H9 (cell line): ENCODE results near the gene WNT7B. TPM values are rescaled to one million over a fixed set of nuclear protein-coding genes. Genes with fewer than 3 reads are reported as not detected.

Experiments used
- DNase-seq: peaks from one replicate; pipeline ENCODE4 v3.0.0-alpha.2; 2017
- H2AFZ ChIP-seq: one replicate; pipeline ENCODE4 v1.6.1; 2013; ENCODE audit warnings: mild to moderate bottlenecking, low read length, control low read depth, moderate library complexity
- H2AK5ac ChIP-seq: 2 replicates; pipeline ENCODE4 v1.6.1; 2013; ENCODE audit warnings: low read length, control low read depth, mixed read lengths; ENCODE audit not compliant: insufficient read length
- H2BK120ac ChIP-seq: one replicate; pipeline ENCODE4 v1.6.1; 2013; ENCODE audit warnings: low read depth, mild to moderate bottlenecking, low read length, control low read depth, inconsistent platforms; ENCODE audit not compliant: poor library complexity, severe bottlenecking
- H2BK12ac ChIP-seq: 2 replicates; pipeline ENCODE4 v1.6.1; 2013; ENCODE audit warnings: low read length, control low read depth, mixed read lengths, low read depth; ENCODE audit not compliant: insufficient read length
- H2BK15ac ChIP-seq: 2 replicates; pipeline ENCODE4 v1.6.1; 2013; ENCODE audit warnings: low read depth, low read length, control low read depth
- H2BK20ac ChIP-seq: one replicate; pipeline ENCODE4 v1.6.1; 2013; ENCODE audit warnings: low read depth, mild to moderate bottlenecking, low read length, control low read depth, inconsistent platforms; ENCODE audit not compliant: poor library complexity, severe bottlenecking
- H2BK5ac ChIP-seq: 2 replicates; pipeline ENCODE4 v1.6.1; 2013; ENCODE audit warnings: low read length, control low read depth, mixed read lengths; ENCODE audit not compliant: insufficient read length
- H3K14ac ChIP-seq: 2 replicates; pipeline ENCODE4 v1.6.1; 2013; ENCODE audit warnings: low read length, control low read depth; ENCODE audit not compliant: insufficient read depth
- H3K18ac ChIP-seq: 2 replicates; pipeline ENCODE4 v1.6.1; 2013; ENCODE audit warnings: low read depth, mild to moderate bottlenecking, mixed read lengths, low read length, control low read depth; ENCODE audit not compliant: insufficient read length
- H3K23ac ChIP-seq: 2 replicates; pipeline ENCODE4 v1.6.1; 2013; ENCODE audit warnings: low read length, control low read depth, mixed read lengths, low read depth; ENCODE audit not compliant: insufficient read length
- H3K23me2 ChIP-seq: 2 replicates; pipeline ENCODE4 v1.6.1; 2013; ENCODE audit warnings: low read depth, mild to moderate bottlenecking, mixed read lengths, low read length, control low read depth; ENCODE audit not compliant: insufficient read length, poor library complexity, severe bottlenecking
- H3K27ac ChIP-seq: 2 replicates; pipeline ENCODE4 v1.5.1; 2013; ENCODE audit warnings: low read length, control low read depth, mixed read lengths, low read depth; ENCODE audit not compliant: insufficient read length
- H3K27me3 ChIP-seq: 2 replicates; pipeline ENCODE4 v1.6.1; 2013; ENCODE audit warnings: low read length, control low read depth, inconsistent platforms; ENCODE audit not compliant: insufficient read depth
- H3K4ac ChIP-seq: 2 replicates; pipeline ENCODE4 v1.6.1; 2013; ENCODE audit warnings: low read depth, mild to moderate bottlenecking, control low read depth, inconsistent platforms, low read length, moderate library complexity
- H3K4me1 ChIP-seq: 2 replicates; pipeline ENCODE4 v1.6.1; 2013; ENCODE audit warnings: low read length, control low read depth, inconsistent platforms; ENCODE audit not compliant: insufficient read depth
- H3K4me2 ChIP-seq: 2 replicates; pipeline ENCODE4 v1.6.1; 2013; ENCODE audit warnings: low read length, control low read depth, mixed read lengths; ENCODE audit not compliant: insufficient read length, insufficient read depth
- H3K56ac ChIP-seq: 2 replicates; pipeline ENCODE4 v1.6.1; 2013; ENCODE audit warnings: low read depth, mild to moderate bottlenecking, mixed read lengths, low read length, control low read depth; ENCODE audit not compliant: insufficient read length
- H3K79me1 ChIP-seq: 2 replicates; pipeline ENCODE4 v1.6.1; 2013; ENCODE audit warnings: low read depth, mild to moderate bottlenecking, moderate library complexity, low read length, control low read depth, inconsistent platforms; ENCODE audit not compliant: insufficient read depth, poor library complexity, severe bottlenecking
- H3K79me2 ChIP-seq: 2 replicates; pipeline ENCODE4 v1.6.1; 2013; ENCODE audit warnings: low read length, control low read depth, inconsistent platforms; ENCODE audit not compliant: insufficient read depth
- H3K9ac ChIP-seq: 2 replicates; pipeline ENCODE4 v1.6.1; 2013; ENCODE audit warnings: low read length, control low read depth, mixed read lengths; ENCODE audit not compliant: insufficient read length; ENCODE audit errors: extremely low read depth
- H3K9me3 ChIP-seq: one replicate; pipeline ENCODE4 v1.6.1; 2013; ENCODE audit warnings: low read depth, low read length, inconsistent platforms; ENCODE audit not compliant: control insufficient read depth
- H3T11ph ChIP-seq: one replicate; pipeline ENCODE4 v1.6.1; 2013; ENCODE audit warnings: mild to moderate bottlenecking, low read length, control low read depth, inconsistent platforms
- H4K20me1 ChIP-seq: one replicate; pipeline ENCODE4 v1.6.1; 2013; ENCODE audit not compliant: control insufficient read depth, insufficient read length, insufficient read depth
- H4K5ac ChIP-seq: 2 replicates; pipeline ENCODE4 v1.6.1; 2013; ENCODE audit warnings: low read depth, mild to moderate bottlenecking, mixed read lengths, low read length, control low read depth; ENCODE audit not compliant: insufficient read length
- H4K8ac ChIP-seq: replicated peaks from 2 replicates; pipeline ENCODE4 v1.6.1; 2013; ENCODE audit warnings: low read length, control low read depth, mixed read lengths, low read depth; ENCODE audit not compliant: insufficient read length
- H4K91ac ChIP-seq: 2 replicates; pipeline ENCODE4 v1.6.1; 2013; ENCODE audit warnings: low read depth, mild to moderate bottlenecking, moderate library complexity, mixed read lengths, low read length, control low read depth; ENCODE audit not compliant: insufficient read length
- H3K27ac Mint-ChIP-seq, 3 experiments: 2 replicates in 2 of 3; 3 replicates in 1 of 3; pipeline ENCODE4 v1.8.0; 2020 to 2021; ENCODE audit warnings: mixed read lengths in 3 of 3, mild to moderate bottlenecking in 1 of 3, moderate library complexity in 1 of 3
- H3K27me3 Mint-ChIP-seq: 2 replicates; pipeline ENCODE4 v1.8.0; 2021; ENCODE audit warnings: low read depth, mild to moderate bottlenecking, moderate library complexity, mixed read lengths
- H3K36me3 Mint-ChIP-seq, 3 experiments: 2 replicates in 2 of 3; 3 replicates in 1 of 3; pipeline ENCODE4 v1.8.0; 2020 to 2021; ENCODE audit warnings: low read depth in 3 of 3, mixed read lengths in 3 of 3; ENCODE audit not compliant: insufficient read depth in 1 of 3
- H3K4me1 Mint-ChIP-seq, 2 experiments: 2 replicates each; pipeline ENCODE4 v1.8.0; 2020; ENCODE audit warnings: mixed read lengths in 2 of 2
- H3K4me3 Mint-ChIP-seq, 2 experiments: 2 replicates in 1 of 2; 3 replicates in 1 of 2; pipeline ENCODE4 v1.8.0; 2020 to 2021; ENCODE audit warnings: mild to moderate bottlenecking in 2 of 2, mixed read lengths in 2 of 2, moderate library complexity in 1 of 2
- H3K9me3 Mint-ChIP-seq, 2 experiments: 2 replicates in 1 of 2; 3 replicates in 1 of 2; pipeline ENCODE4 v1.8.0; 2020; ENCODE audit warnings: mild to moderate bottlenecking in 2 of 2, mixed read lengths in 2 of 2, moderate library complexity in 1 of 2
- WGBS: extraction: QIAGEN DNeasy Blood & Tissue Kit; methylation state at CpG from one replicate; pipeline ENCODE4 v1.1.7; 2013; ENCODE audit warnings: missing lambda C conversion rate, low lambda C conversion rate, mixed read lengths; ENCODE audit not compliant: insufficient read length; ENCODE audit errors: extremely low coverage; 5-methylcytosine and 5-hydroxymethylcytosine counted together
- total RNA-seq: library from RNA; stranded (reverse); gene quantifications from 2 replicates; pipeline ENCODE4 v1.2.1, GENCODE V29; 2021
- TF ChIP-seq, protein P1 (sequence below): fragments of 200-600 bp; sonication (generic); conservative IDR thresholded peaks from 3 replicates; pipeline ENCODE4 v1.8.0; 2021; ENCODE audit warnings: antibody characterized with exemption, mild to moderate bottlenecking

Gene WNT7B
- total RNA-seq, 1 experiment from 2014 or later: 0.09 TPM

DNA sequence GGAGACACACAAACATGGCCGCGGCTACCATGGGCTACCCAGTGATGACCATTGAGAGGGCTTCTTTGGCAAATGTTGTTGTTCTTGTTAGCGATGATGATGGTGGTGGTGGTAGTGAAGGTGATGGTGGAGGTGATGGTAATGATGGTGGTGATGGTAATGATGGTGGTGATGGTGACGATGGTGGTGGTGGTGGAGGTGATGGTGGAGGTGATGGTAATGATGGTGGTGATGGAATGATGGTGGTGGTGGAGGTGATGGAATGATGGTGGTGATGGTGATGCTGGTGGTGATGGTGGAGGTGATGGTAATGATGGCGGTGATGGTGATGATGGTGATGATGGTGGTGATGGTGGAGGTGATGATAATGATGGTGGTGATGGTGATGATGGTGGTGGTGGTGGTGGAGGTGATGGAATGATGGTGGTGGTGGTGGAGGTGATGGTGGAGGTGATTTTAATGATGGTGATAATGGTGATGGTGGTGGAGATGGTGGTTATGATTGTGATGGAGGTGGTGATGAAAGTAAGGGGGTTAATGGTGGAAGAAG is 16.3 kb upstream of the WNT7B start:
- H3K14ac ChIP-seq: no peak overlapping the region
- no peak overlapping the region for H3K56ac ChIP-seq
- H4K91ac ChIP-seq: no peak overlapping the region
- no peak overlapping the region for H3K27ac ChIP-seq
- H3K4me1 Mint-ChIP-seq: peaks cover 3% of the 10 kb centered on the region in 2 experiments; a peak in 2 of 4 replicates
- WGBS: 100% methylated on average over 1 of the region's 5 CpGs
- H2BK120ac ChIP-seq: no peak overlapping the region
- H3K4me2 ChIP-seq: no peak overlapping the region
- H2BK15ac ChIP-seq: no peak overlapping the region
- H3K36me3 Mint-ChIP-seq: peaks cover 0 to 3% (median 0%) of the 10 kb centered on the region in 3 experiments; a peak in 1 of 7 replicates
- H3K23ac ChIP-seq: no peak overlapping the region
- no peaks in the 10 kb centered on the region for H3K4me1 ChIP-seq
- no peak overlapping the region for H2AK5ac ChIP-seq
- no peak overlapping the region for H3T11ph ChIP-seq
- no peak overlapping the region for H4K5ac ChIP-seq
- peaks cover 16% of the 10 kb centered on the region for H3K27me3 Mint-ChIP-seq
- DNase-seq: no peak
- no peaks in the 10 kb centered on the region for H3K9me3 ChIP-seq
- no peaks in the 10 kb centered on the region for H3K79me2 ChIP-seq
- H2BK12ac ChIP-seq: no peak overlapping the region
- peaks cover 2 to 4% of the 10 kb centered on the region in 2 experiments; a peak in 2 of 5 replicates for H3K9me3 Mint-ChIP-seq
- no peak overlapping the region for H3K4me3 Mint-ChIP-seq
- no peaks in the 10 kb centered on the region for H3K23me2 ChIP-seq
- no peak overlapping the region for H3K9ac ChIP-seq
- H2BK5ac ChIP-seq: no peak overlapping the region
- no peak overlapping the region for H3K27ac Mint-ChIP-seq
- H3K27me3 ChIP-seq: no peaks in the 10 kb centered on the region
- no peak overlapping the region for H4K8ac ChIP-seq
- no peak overlapping the region for H3K4ac ChIP-seq
- TF ChIP-seq, protein P1, sequence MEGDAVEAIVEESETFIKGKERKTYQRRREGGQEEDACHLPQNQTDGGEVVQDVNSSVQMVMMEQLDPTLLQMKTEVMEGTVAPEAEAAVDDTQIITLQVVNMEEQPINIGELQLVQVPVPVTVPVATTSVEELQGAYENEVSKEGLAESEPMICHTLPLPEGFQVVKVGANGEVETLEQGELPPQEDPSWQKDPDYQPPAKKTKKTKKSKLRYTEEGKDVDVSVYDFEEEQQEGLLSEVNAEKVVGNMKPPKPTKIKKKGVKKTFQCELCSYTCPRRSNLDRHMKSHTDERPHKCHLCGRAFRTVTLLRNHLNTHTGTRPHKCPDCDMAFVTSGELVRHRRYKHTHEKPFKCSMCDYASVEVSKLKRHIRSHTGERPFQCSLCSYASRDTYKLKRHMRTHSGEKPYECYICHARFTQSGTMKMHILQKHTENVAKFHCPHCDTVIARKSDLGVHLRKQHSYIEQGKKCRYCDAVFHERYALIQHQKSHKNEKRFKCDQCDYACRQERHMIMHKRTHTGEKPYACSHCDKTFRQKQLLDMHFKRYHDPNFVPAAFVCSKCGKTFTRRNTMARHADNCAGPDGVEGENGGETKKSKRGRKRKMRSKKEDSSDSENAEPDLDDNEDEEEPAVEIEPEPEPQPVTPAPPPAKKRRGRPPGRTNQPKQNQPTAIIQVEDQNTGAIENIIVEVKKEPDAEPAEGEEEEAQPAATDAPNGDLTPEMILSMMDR: no peak
- no peaks in the 10 kb centered on the region for H4K20me1 ChIP-seq
- no peak overlapping the region for H2AFZ ChIP-seq
- no peak overlapping the region for H2BK20ac ChIP-seq
- H3K18ac ChIP-seq: no peak overlapping the region
- no peaks in the 10 kb centered on the region for H3K79me1 ChIP-seq
